ENCODE measurements around the gene VWA8.
"Not testable (repeated sequence)": the region's sequence is repeated elsewhere in the genome, so short reads cannot be mapped to it uniquely, and the experiment has no call there.

The VWA8 gene

DNA sequence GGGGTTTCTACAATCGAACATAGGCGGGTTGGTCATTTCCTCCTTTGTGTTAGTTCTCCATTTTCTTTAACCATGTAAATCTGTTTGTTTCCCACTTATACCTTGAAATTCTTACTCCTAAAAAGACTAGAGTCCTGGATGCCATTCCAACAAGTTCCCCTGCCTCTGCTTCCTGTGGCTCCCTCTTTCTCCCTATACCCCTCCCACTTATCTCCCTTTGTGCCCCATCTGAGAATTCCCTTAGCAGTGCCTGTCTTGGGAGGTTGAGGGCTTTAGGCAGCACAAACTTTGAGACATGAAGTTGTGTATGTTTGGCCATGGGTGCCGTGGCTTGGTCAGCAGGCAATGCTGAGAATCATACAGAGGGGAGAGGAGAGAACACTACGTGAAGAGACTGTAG lies 327.1 kb downstream of the VWA8 start:
- no peak for DNase-seq (ENCODE audit: low read depth)
- no peak overlapping the region for H3K4me3 ChIP-seq (ENCODE audit: low read depth, low read length)
- TF ChIP-seq, protein P1, sequence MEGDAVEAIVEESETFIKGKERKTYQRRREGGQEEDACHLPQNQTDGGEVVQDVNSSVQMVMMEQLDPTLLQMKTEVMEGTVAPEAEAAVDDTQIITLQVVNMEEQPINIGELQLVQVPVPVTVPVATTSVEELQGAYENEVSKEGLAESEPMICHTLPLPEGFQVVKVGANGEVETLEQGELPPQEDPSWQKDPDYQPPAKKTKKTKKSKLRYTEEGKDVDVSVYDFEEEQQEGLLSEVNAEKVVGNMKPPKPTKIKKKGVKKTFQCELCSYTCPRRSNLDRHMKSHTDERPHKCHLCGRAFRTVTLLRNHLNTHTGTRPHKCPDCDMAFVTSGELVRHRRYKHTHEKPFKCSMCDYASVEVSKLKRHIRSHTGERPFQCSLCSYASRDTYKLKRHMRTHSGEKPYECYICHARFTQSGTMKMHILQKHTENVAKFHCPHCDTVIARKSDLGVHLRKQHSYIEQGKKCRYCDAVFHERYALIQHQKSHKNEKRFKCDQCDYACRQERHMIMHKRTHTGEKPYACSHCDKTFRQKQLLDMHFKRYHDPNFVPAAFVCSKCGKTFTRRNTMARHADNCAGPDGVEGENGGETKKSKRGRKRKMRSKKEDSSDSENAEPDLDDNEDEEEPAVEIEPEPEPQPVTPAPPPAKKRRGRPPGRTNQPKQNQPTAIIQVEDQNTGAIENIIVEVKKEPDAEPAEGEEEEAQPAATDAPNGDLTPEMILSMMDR (conservative IDR thresholded peaks at IDR 0.05; ENCODE audit: low read depth, low read length), result no peak

DNA sequence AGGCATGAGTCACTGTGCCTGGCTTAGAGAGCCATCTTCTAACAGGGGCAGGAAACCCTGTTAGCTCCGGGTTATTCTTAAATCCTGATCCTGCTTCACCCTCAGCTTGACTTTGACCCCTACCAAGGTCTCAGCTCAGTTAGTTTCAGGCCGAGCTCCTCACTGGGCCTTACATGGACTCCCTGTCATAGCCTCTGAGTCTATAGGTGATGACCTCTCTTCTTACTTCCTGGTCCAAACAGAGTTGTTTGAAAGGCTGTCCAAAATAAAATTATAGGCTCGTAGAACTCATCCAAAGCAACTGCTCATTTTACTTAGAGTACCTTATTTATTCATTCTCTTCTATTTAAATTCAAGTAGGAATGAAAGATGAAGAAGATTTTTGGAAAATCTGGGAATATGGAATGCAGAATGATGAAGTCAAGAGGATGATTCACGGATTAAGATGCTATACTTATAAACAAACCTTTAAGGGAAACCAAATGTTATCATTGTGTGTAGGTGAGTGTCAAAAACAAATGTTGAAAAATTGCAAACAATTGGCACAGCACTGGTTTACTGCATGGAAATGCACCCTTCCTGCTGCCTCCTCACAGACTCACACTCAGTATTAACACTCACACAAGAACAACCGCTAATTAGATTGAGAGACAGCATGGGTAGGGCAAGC lies 329.5 kb downstream of the VWA8 start:
- no peak for DNase-seq (ENCODE audit: low read depth)
- TF ChIP-seq, protein P1 (conservative IDR thresholded peaks at IDR 0.05; ENCODE audit: low read depth, low read length), result no peak
- no peak overlapping the region for H3K4me3 ChIP-seq (ENCODE audit: low read depth, low read length)

DNA sequence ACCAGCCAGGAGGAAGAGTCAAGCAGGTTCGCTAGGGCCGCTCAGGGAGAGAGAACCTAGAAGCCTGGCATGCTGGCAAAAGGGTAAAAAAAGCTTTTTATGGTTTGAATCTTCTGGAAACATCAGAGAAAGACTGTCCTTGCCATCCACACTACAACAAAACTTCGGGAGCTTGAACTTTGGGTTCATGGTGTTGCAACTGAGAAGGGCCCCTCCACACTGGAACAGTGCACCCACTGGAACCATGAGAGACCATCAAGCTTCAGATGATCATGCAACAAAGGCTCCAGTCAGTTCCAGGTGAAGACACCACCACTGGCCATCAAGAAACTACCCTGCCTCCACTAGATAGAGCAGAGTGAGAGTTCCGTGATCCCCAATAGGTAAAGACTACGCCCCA lies 333.5 kb downstream of the VWA8 start:
- TF ChIP-seq, protein P1 (conservative IDR thresholded peaks at IDR 0.05; ENCODE audit: low read depth, low read length), result no peak
- no peak for DNase-seq (ENCODE audit: low read depth)
- H3K4me3 ChIP-seq (ENCODE audit: low read depth, low read length), result no peak overlapping the region

DNA sequence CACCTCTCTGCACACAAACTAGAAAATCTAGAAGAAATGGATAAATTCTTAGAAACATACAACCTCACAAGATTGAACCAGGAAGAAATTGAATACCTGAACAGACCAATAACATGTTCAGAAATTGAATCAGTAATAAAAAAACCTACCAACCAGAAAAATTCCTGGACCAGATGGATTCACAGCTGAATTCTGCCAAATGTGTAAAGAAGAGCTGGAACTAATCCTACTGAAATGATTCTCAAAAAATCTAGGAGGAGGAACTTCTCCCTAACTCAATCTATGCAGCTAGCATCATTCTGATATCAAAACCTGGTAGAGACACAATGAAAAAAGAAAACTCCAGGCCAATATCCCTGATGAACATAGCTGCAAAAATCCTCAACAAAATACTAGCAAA lies 336.9 kb downstream of the VWA8 start:
- H3K4me3 ChIP-seq (ENCODE audit: low read depth, low read length), result no peak overlapping the region
- TF ChIP-seq, protein P1 (conservative IDR thresholded peaks at IDR 0.05; ENCODE audit: low read depth, low read length), result no peak
- DNase-seq (ENCODE audit: low read depth), result no peak

DNA sequence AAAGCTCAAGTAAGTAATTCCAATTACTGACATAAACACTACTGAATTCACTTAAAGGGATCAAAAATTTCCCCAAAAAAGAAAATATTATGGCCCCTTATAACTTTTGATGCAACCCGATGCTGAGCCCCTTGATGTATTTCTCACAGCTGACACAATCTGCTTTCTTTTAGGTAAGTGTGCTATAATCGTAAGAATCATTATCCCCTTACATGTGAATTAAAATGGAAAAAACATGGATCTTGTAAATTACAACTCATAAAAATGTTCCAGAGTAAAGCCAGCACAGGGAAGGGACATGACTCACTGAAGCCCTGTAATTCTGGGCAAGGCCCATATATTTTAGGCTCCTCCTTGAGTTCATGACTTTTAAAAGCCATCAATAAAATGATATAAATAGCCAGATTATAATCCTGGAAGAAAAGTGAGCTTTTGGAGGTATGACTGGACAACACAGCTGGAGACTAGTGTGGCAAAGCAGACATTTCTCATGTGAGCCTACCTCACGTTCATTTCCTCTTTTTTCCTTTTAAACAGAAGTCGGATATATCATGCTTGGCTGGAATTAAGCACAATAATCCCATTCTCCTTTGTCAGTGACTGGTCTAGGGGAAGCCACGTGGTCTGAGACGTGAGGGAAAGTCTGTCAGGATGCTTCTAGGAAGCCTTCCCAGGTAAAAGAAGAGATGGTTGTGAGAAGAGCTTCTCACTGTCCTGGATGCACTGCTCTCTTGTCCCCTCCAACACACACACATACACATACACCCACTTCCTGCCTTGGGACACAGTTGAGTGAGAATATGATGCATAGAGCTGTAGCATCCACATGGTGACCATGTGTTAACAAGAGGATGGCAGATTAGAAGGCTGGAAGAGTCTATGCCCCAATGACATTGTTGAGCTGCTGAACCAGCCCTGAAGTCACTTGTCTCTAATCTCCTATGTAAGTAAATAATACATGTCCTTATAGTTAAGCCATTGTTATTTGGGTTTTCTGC lies 338.2 kb downstream of the VWA8 start:
- DNase-seq (ENCODE audit: low read depth), result peak; percentile 46
- TF ChIP-seq, protein P1 (conservative IDR thresholded peaks at IDR 0.05; ENCODE audit: low read depth, low read length), result no peak

DNA sequence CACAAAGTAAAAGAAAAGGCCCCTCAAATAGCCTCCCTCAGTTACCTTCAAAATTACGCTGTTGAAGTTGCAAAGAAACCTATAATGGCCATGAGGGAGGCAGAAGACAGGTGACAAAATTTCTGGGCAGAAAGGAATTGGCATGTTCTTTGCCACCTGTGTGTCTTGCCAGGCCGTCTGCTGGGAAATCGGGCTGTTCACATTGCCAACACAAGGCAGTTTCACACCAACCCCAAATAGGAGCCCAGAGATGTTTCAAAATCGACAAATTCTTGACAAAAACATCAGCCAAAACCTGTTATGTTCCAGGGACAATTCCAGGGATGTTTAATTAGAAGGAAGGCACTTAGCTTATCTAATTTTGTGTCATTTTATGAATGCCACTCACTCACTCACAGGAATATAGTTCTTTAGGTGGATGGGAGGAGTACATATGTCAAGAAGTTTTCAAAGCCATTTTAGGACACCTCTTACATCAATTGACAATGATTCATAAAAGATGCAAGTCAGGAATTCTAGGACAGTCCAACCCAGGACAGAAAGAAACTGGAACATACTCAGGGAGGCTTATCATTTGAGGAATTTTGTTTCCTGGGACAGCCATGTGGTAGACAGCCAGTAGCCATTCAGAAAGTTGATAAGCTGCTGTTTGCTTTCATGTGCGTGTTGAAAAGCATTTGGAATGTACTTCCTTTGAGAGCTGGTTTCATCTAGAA lies 339.0 kb downstream of the VWA8 start:
- peak; percentile 70 for DNase-seq (ENCODE audit: low read depth)

More for the DNA sequence above, 338.2 kb downstream of the VWA8 start:
- H3K4me3 ChIP-seq (ENCODE audit: low read depth, low read length), result no peak overlapping the region

DNA sequence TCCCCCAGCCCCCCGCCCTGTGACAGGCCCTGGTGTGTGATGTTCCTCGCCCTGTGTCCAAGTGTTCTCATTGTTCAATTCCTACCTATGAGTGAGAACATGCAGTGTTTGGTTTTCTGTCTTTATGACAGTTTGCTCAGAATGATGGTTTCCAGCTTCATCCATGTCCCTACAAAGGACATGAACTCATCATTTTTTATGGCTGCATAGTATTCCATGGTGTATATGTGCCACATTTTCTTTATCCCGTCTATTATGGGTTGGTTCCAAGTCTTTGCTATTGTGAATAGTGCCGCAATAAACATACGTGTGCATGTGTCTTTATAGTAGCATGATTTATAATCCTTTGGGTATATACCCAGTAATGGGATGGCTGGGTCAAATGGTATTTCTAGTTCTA lies 343.3 kb downstream of the VWA8 start:
- H3K4me3 ChIP-seq (ENCODE audit: low read depth, low read length); DNase-seq (ENCODE audit: low read depth): not testable (repeated sequence)

More for the DNA sequence above, 339.0 kb downstream of the VWA8 start:
- H3K4me3 ChIP-seq (ENCODE audit: low read depth, low read length), result no peak overlapping the region
- TF ChIP-seq, protein P1 (conservative IDR thresholded peaks at IDR 0.05; ENCODE audit: low read depth, low read length), result no peak

Measured in choroid plexus epithelial cell (primary cell).